Neural cell (in vitro differentiated cells): ENCODE data around the gene PEF1. TPM values are rescaled to one million over a fixed set of nuclear protein-coding genes. Genes with fewer than 3 reads are reported as not detected.

ENCODE experiments used
- H2AFZ ChIP-seq: fragments of 200-600, 300-800 bp; sonication (generic), shearing (Covaris generic); 2 replicates; pipeline ENCODE4 v1.6.0; 2014; ENCODE audit warnings: low read depth, mild to moderate bottlenecking, antibody characterized with exemption, low read length, moderate library complexity
- H3F3A ChIP-seq: fragments of 200-600 bp; shearing (Covaris generic); 2 replicates; pipeline ENCODE4 v1.6.1; 2016; ENCODE audit warnings: mild to moderate bottlenecking, moderate library complexity, mixed read lengths, antibody characterized with exemption, low read length; ENCODE audit not compliant: insufficient read depth, poor library complexity, severe bottlenecking
- H3K27ac ChIP-seq: fragments of 200-600, 300-800 bp; sonication (generic), shearing (Covaris generic); 2 replicates; pipeline ENCODE4 v1.5.1; 2014; ENCODE audit warnings: mild to moderate bottlenecking, low read length, moderate library complexity
- H3K27me3 ChIP-seq: fragments of 300-800, 200-600 bp; sonication (generic), shearing (Covaris generic); 2 replicates; pipeline ENCODE4 v1.6.0; 2014; ENCODE audit warnings: mild to moderate bottlenecking, low read depth, low read length, moderate library complexity; ENCODE audit not compliant: insufficient read depth
- H3K36me3 ChIP-seq: fragments of 300-800, 200-600 bp; sonication (generic), shearing (Covaris generic); 2 replicates; pipeline ENCODE4 v1.5.1; 2014; ENCODE audit warnings: mild to moderate bottlenecking, antibody characterized with exemption, low read length, moderate library complexity; ENCODE audit not compliant: insufficient read depth
- H3K4me2 ChIP-seq: fragments of 300-800, 200-600 bp; sonication (generic), shearing (Covaris generic); 2 replicates; pipeline ENCODE4 v1.6.0; 2014; ENCODE audit warnings: mild to moderate bottlenecking, low read length
- H3K4me3 ChIP-seq: fragments of 300-800, 200-600 bp; sonication (generic), shearing (Covaris generic); 2 replicates; pipeline ENCODE4 v1.5.1; 2014; ENCODE audit warnings: mild to moderate bottlenecking, low read length, moderate library complexity
- H3K79me2 ChIP-seq: fragments of 200-600 bp; shearing (Covaris generic); replicated peaks from 2 replicates; pipeline ENCODE4 v1.6.0; 2014; ENCODE audit warnings: mild to moderate bottlenecking, low read length, moderate library complexity; ENCODE audit not compliant: insufficient read depth
- H3K9ac ChIP-seq: fragments of 300-800, 200-600 bp; sonication (generic), shearing (Covaris generic); 2 replicates; pipeline ENCODE4 v1.6.1; 2016; ENCODE audit warnings: mild to moderate bottlenecking, low read length, mixed read lengths
- H3K9me2 ChIP-seq: fragments of 200-600 bp; shearing (Covaris generic); 2 replicates; pipeline ENCODE4 v1.6.1; 2016; ENCODE audit warnings: mild to moderate bottlenecking, low read length, mixed read lengths; ENCODE audit not compliant: insufficient read depth
- H3K9me3 ChIP-seq: fragments of 200-600, 300-800 bp; sonication (generic), shearing (Covaris generic); 2 replicates; pipeline ENCODE4 v1.6.1; 2016; ENCODE audit warnings: mild to moderate bottlenecking, mixed run types, low read length, moderate library complexity, mixed read lengths
- H4K20me1 ChIP-seq: fragments of 200-600 bp; shearing (Covaris generic); 2 replicates; pipeline ENCODE4 v1.6.1; 2016; ENCODE audit warnings: mild to moderate bottlenecking, mixed run types; ENCODE audit not compliant: insufficient read depth
- EP300 ChIP-seq: fragments of 450-650 bp; conservative IDR thresholded peaks from 2 replicates; pipeline ENCODE4 v1.6.1; 2014; ENCODE audit warnings: antibody characterized with exemption, mild to moderate bottlenecking, moderate library complexity; ENCODE audit not compliant: poor library complexity, severe bottlenecking
- EZH2 ChIP-seq: fragments of 200-600, 300-800 bp; shearing (Covaris generic), sonication (generic); IDR thresholded peaks from 2 replicates; pipeline ENCODE4 v1.6.1; 2014; ENCODE audit warnings: antibody characterized with exemption, low read length, borderline replicate concordance, mild to moderate bottlenecking; ENCODE audit not compliant: insufficient read depth, poor library complexity, severe bottlenecking
- MXI1 ChIP-seq: fragments of 450-650 bp; conservative IDR thresholded peaks from 2 replicates; pipeline ENCODE4 v1.6.1; 2014; ENCODE audit warnings: antibody characterized with exemption, mild to moderate bottlenecking; ENCODE audit not compliant: poor library complexity, severe bottlenecking
- POLR2AphosphoS5 ChIP-seq: IDR thresholded peaks from 2 replicates; pipeline ENCODE4 v1.6.1; 2012
- RAD21 ChIP-seq: fragments of 450-650 bp; conservative IDR thresholded peaks from 2 replicates; pipeline ENCODE4 v1.6.1; 2014; ENCODE audit warnings: antibody characterized with exemption, mild to moderate bottlenecking, moderate library complexity
- SMC3 ChIP-seq: fragments of 450-650 bp; conservative IDR thresholded peaks from 2 replicates; pipeline ENCODE4 v1.6.1; 2014; ENCODE audit warnings: antibody characterized with exemption, mild to moderate bottlenecking, moderate library complexity; ENCODE audit not compliant: poor library complexity
- polyA plus RNA-seq: library from polyadenylated mRNA; depleted of rRNA; stranded (reverse); fragments of >200 nt; gene quantifications from 2 replicates; pipeline ENCODE4 v1.2.3, GENCODE V29; 2014
- TF ChIP-seq, protein P1 (sequence below): fragments of 450-650 bp; IDR thresholded peaks from 2 replicates; pipeline ENCODE4 v1.5.1; 2014; ENCODE audit warnings: antibody characterized with exemption, mild to moderate bottlenecking, moderate library complexity; ENCODE audit not compliant: poor library complexity, severe bottlenecking
- TF ChIP-seq, protein P2 (sequence below): IDR thresholded peaks from 2 replicates; pipeline ENCODE4 v1.6.1; 2012; ENCODE audit warnings: borderline replicate concordance

The PEF1 gene
- polyA plus RNA-seq, 1 donor from 2014 or later, result 48.2 TPM

DNA sequence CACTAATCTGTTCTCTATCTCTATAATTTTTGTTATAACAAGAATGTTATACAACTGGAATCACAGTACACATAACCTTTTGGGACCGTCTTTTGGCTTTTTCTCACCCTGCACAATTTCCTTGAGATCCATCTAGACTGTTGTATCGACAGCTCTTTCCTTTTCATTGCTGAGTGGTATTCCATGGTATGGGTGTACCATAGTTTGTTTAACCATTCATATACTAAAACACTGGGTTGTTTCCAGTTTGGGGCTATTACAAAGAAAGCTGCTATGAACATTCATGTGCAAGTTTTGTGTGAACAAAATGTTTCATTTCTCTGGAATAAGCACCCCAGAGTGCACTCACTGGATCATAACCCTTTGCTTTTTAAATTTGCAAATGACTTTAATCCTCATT, 42.6 kb downstream of the PEF1 start:
- TF ChIP-seq SMC3 (no peak), POLR2AphosphoS5 (no peak), MXI1 (no peak)
- TF ChIP-seq, protein P1, sequence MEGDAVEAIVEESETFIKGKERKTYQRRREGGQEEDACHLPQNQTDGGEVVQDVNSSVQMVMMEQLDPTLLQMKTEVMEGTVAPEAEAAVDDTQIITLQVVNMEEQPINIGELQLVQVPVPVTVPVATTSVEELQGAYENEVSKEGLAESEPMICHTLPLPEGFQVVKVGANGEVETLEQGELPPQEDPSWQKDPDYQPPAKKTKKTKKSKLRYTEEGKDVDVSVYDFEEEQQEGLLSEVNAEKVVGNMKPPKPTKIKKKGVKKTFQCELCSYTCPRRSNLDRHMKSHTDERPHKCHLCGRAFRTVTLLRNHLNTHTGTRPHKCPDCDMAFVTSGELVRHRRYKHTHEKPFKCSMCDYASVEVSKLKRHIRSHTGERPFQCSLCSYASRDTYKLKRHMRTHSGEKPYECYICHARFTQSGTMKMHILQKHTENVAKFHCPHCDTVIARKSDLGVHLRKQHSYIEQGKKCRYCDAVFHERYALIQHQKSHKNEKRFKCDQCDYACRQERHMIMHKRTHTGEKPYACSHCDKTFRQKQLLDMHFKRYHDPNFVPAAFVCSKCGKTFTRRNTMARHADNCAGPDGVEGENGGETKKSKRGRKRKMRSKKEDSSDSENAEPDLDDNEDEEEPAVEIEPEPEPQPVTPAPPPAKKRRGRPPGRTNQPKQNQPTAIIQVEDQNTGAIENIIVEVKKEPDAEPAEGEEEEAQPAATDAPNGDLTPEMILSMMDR, result no peak
- Histone ChIP-seq H3K27me3 (no peaks in the 10 kb centered on the region), H2AFZ (no peak overlapping the region), H3K9me2 (no peaks in the 10 kb centered on the region), H4K20me1 (no peaks in the 10 kb centered on the region), H3K4me2 (no peak overlapping the region), H3K79me2 (no peaks in the 10 kb centered on the region), H3K4me3 (no peak overlapping the region), H3K9ac (no peak overlapping the region), H3F3A (no peaks in the 10 kb centered on the region), H3K36me3 (no peaks in the 10 kb centered on the region), H3K27ac (no peak overlapping the region), H3K9me3 (no peaks in the 10 kb centered on the region)

DNA sequence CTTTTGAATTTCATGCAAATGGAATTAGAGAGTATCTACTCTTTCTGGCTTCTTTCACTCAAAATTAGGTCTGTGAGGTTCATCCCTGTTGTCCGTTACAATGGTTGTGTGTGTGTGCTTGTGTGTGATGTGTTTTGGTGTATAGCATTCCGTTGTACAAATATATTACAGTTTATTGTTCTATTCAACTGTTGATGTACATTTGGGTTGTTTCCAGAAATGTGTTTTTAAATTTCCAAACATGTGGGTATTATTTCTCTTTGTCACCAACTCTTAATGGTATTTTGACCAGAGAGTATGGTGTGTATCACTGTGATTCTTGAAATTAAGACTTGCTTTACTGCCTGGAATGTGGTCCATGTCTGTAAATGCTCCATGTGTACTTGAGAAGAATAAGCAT, 44.0 kb downstream of the PEF1 start:
- TF ChIP-seq EP300 (no peak), MXI1 (no peak), EZH2 (no peak), SMC3 (no peak), RAD21 (no peak)
- TF ChIP-seq, protein P2, sequence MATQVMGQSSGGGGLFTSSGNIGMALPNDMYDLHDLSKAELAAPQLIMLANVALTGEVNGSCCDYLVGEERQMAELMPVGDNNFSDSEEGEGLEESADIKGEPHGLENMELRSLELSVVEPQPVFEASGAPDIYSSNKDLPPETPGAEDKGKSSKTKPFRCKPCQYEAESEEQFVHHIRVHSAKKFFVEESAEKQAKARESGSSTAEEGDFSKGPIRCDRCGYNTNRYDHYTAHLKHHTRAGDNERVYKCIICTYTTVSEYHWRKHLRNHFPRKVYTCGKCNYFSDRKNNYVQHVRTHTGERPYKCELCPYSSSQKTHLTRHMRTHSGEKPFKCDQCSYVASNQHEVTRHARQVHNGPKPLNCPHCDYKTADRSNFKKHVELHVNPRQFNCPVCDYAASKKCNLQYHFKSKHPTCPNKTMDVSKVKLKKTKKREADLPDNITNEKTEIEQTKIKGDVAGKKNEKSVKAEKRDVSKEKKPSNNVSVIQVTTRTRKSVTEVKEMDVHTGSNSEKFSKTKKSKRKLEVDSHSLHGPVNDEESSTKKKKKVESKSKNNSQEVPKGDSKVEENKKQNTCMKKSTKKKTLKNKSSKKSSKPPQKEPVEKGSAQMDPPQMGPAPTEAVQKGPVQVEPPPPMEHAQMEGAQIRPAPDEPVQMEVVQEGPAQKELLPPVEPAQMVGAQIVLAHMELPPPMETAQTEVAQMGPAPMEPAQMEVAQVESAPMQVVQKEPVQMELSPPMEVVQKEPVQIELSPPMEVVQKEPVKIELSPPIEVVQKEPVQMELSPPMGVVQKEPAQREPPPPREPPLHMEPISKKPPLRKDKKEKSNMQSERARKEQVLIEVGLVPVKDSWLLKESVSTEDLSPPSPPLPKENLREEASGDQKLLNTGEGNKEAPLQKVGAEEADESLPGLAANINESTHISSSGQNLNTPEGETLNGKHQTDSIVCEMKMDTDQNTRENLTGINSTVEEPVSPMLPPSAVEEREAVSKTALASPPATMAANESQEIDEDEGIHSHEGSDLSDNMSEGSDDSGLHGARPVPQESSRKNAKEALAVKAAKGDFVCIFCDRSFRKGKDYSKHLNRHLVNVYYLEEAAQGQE, result no peak
- TF ChIP-seq, protein P1, result no peak
- H3K9me3 ChIP-seq, result no peaks in the 10 kb centered on the region
- H3K9ac ChIP-seq, result no peak overlapping the region
- no peaks in the 10 kb centered on the region for H3K36me3 ChIP-seq
- H3K27me3 ChIP-seq, result no peaks in the 10 kb centered on the region
- no peak overlapping the region for H2AFZ ChIP-seq
- no peaks in the 10 kb centered on the region for H3F3A ChIP-seq
- H3K9me2 ChIP-seq, result no peaks in the 10 kb centered on the region
- no peaks in the 10 kb centered on the region for H4K20me1 ChIP-seq
- H3K4me2 ChIP-seq, result no peak overlapping the region
- H3K27ac ChIP-seq, result no peak overlapping the region
- H3K4me3 ChIP-seq, result no peak overlapping the region
- H3K79me2 ChIP-seq, result no peaks in the 10 kb centered on the region
